Measurements from ENCODE around the gene YBX2. TPM values are rescaled to one million over a fixed set of nuclear protein-coding genes. Genes with fewer than 3 reads are reported as not detected.

Gene YBX2
- total RNA-seq, 1 donor from 2014 or later, result not detected

GRCh38 chr17:7296189-7296861 is 1.9 kb upstream of the YBX2 start:
- peak in 1 of 2 donors; percentile 89 for DNase-seq (ENCODE audit: low spot score in 2 of 2)
- Histone ChIP-seq H3K9me3 (no peaks in the 10 kb centered on the region), H3K4me3 (peak overlapping the region in 1 of 2 donors; percentile 33), H3K4me1 (peaks cover 4 to 22% of the 10 kb centered on the region in 2 donors), H3K27me3 (peaks cover 8% of the 10 kb centered on the region), H3K27ac (peak overlapping the region in 1 of 2 donors; percentile 34), H3K36me3 (no peaks in the 10 kb centered on the region)
- peak; percentile 95 to 97 (median 96) for TF ChIP-seq CTCF (IDR thresholded peaks at IDR 0.05)
- intact Hi-C loops (cut with DNase I), result loop anchor here (1.0 to 5.0 kb wide), 2 partner anchors 16 to 249 kb away; no protein-coding TSS in a partner anchor

- TF ChIP-seq CTCF (IDR thresholded peaks at IDR 0.05), result no peak
- peaks cover 8% of the 10 kb centered on the region for H3K27me3 ChIP-seq
- intact Hi-C loops (cut with DNase I), result loop anchor here (1.0 to 5.0 kb wide), 2 partner anchors 15 to 248 kb away; no protein-coding TSS in a partner anchor
- peak overlapping the region; percentile 42 to 52 for H3K4me3 ChIP-seq
- H3K4me1 ChIP-seq, result peaks cover 4 to 22% of the 10 kb centered on the region in 2 donors
- H3K27ac ChIP-seq, result peak overlapping the region in 1 of 2 donors; percentile 34
- no peaks in the 10 kb centered on the region for H3K36me3 ChIP-seq
- no peak for DNase-seq (ENCODE audit: low spot score in 2 of 2)
- H3K9me3 ChIP-seq, result no peaks in the 10 kb centered on the region
Observed at GRCh38 chr17:7295230-7296180, 1.1 kb upstream of the YBX2 start.

GRCh38 chr17:7293816-7294613 is 424 bp downstream of the YBX2 start:
- intact Hi-C loops (cut with DNase I), result no loop called here
- no peak for TF ChIP-seq CTCF (IDR thresholded peaks at IDR 0.05)
- Histone ChIP-seq H3K27me3 (peaks cover 8% of the 10 kb centered on the region), H3K4me1 (peaks cover 4 to 22% of the 10 kb centered on the region in 2 donors), H3K4me3 (peak overlapping the region; percentile 42 to 52), H3K36me3 (no peaks in the 10 kb centered on the region), H3K9me3 (no peaks in the 10 kb centered on the region), H3K27ac (no peak overlapping the region)
- no peak for DNase-seq (ENCODE audit: low spot score in 2 of 2)

GRCh38 chr17:7293159-7293558 is 1.3 kb downstream of the YBX2 start:
- Histone ChIP-seq H3K36me3 (no peaks in the 10 kb centered on the region), H3K4me3 (no peak overlapping the region), H3K27ac (no peak overlapping the region), H3K27me3 (peaks cover 8% of the 10 kb centered on the region), H3K9me3 (no peaks in the 10 kb centered on the region), H3K4me1 (peaks cover 4 to 22% of the 10 kb centered on the region in 2 donors)
- intact Hi-C loops (cut with DNase I), result no loop called here
- no peak for DNase-seq (ENCODE audit: low spot score in 2 of 2)
- TF ChIP-seq CTCF (IDR thresholded peaks at IDR 0.05), result no peak

GRCh38 chr17:7292729-7293128 is 1.7 kb downstream of the YBX2 start:
- peaks cover 8% of the 10 kb centered on the region for H3K27me3 ChIP-seq
- no peak overlapping the region for H3K27ac ChIP-seq
- H3K4me3 ChIP-seq, result no peak overlapping the region
- TF ChIP-seq CTCF (IDR thresholded peaks at IDR 0.05), result no peak
- intact Hi-C loops (cut with DNase I), result no loop called here
- no peaks in the 10 kb centered on the region for H3K36me3 ChIP-seq
- no peaks in the 10 kb centered on the region for H3K9me3 ChIP-seq
- no peak for DNase-seq (ENCODE audit: low spot score in 2 of 2)
- H3K4me1 ChIP-seq, result peaks cover 4 to 22% of the 10 kb centered on the region in 2 donors

All from ascending aorta (tissue), 2 donors.